SU-DHL-6 (cell line): ENCODE measurements around the gene TMEM221.

ENCODE experiments used
- EZH2phosphoT487 ChIP-seq: fragments of 200-600 bp; sonication (generic), shearing (Covaris generic); conservative IDR thresholded peaks from 2 replicates; pipeline ENCODE4 v1.6.1; 2018; ENCODE audit warnings: mild to moderate bottlenecking, antibody characterized with exemption, low read length, moderate library complexity, mixed read lengths
- TF ChIP-seq, protein P1 (sequence below): fragments of 200-600 bp; sonication (generic); IDR thresholded peaks from one replicate; pipeline ENCODE4 v1.5.1; 2017; ENCODE audit warnings: antibody characterized with exemption, mild to moderate bottlenecking, low read length, moderate library complexity; ENCODE audit not compliant: insufficient read depth, poor library complexity, severe bottlenecking

DNA sequence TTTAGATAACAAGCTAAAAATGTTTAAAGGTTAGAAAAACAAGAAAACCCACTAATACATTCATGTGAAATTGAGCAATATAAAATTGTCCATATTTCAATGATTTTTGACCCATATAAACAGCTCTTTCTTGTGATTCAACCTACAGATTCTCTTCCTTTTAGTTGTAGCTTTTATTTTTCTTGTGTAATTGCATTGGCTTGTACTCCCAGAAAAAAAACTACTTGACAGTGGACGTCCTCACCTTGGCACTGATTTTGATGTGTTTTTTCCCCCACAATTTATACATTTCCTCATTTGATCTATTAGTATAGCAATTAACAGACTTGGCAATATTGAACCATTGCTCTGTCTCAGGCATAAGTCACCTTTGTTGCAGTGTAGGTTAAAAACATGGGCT, 59.2 kb downstream of the TMEM221 start:
- TF ChIP-seq, protein P1, sequence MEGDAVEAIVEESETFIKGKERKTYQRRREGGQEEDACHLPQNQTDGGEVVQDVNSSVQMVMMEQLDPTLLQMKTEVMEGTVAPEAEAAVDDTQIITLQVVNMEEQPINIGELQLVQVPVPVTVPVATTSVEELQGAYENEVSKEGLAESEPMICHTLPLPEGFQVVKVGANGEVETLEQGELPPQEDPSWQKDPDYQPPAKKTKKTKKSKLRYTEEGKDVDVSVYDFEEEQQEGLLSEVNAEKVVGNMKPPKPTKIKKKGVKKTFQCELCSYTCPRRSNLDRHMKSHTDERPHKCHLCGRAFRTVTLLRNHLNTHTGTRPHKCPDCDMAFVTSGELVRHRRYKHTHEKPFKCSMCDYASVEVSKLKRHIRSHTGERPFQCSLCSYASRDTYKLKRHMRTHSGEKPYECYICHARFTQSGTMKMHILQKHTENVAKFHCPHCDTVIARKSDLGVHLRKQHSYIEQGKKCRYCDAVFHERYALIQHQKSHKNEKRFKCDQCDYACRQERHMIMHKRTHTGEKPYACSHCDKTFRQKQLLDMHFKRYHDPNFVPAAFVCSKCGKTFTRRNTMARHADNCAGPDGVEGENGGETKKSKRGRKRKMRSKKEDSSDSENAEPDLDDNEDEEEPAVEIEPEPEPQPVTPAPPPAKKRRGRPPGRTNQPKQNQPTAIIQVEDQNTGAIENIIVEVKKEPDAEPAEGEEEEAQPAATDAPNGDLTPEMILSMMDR: no peak
- no peak for TF ChIP-seq EZH2phosphoT487
